ENCODE results near the gene MSMP. TPM values are rescaled to one million over a fixed set of nuclear protein-coding genes. Genes with fewer than 3 reads are reported as not detected.

Gene MSMP
- total RNA-seq = not detected in 2 replicates

GRCh38 chr9:35754264-35754663 lies at the start of gene MSMP:
Gene MSMP, minus strand, starts transcription at chr9:35754276. Its CDS starts 147 bp downstream, at chr9:35754129.

GRCh38 chr9:35791297-35791921 lies 37.3 kb upstream of the MSMP start, which contains the start of gene NPR2:
Gene NPR2, plus strand, starts transcription at chr9:35791591. Its CDS starts 818 bp downstream, at chr9:35792409.

GRCh38 chr9:35748858-35749514 lies 5.1 kb downstream of the MSMP start, which contains the start of the genes GBA2 and RGP1:
Gene GBA2, minus strand, starts transcription at chr9:35749228. Its CDS starts 524 bp downstream, at chr9:35748704.
Gene RGP1, plus strand, starts transcription at chr9:35749287. Its CDS starts 469 bp downstream, at chr9:35749756.

GRCh38 chr9:35732185-35732799 lies 21.8 kb downstream of the MSMP start, which contains the start of the genes CREB3 and TLN1:
Gene CREB3, plus strand, starts transcription at chr9:35732666. Its CDS starts 107 bp downstream, at chr9:35732773.
Gene TLN1, minus strand, starts transcription at chr9:35732195. Its CDS starts 6,501 bp downstream, at chr9:35725694.

Other genes starting within 250 kb of the MSMP start
- gene TESK1, start 149.0 kb downstream of the MSMP start, total RNA-seq = 17.8 and 21.0 TPM in 2 replicates
- 2.1 and 3.3 TPM in 2 replicates for gene CD72, start 135.9 kb downstream of the MSMP start, total RNA-seq
- not detected in 2 replicates for gene SIT1, start 103.3 kb downstream of the MSMP start, total RNA-seq
- gene RMRP, start 96.3 kb downstream of the MSMP start, total RNA-seq = 5,423 and 6,533 TPM in 2 replicates
- 17.2 and 26.8 TPM in 2 replicates for gene CCDC107, start 96.0 kb downstream of the MSMP start, total RNA-seq
- 0.19 and 0.34 TPM in 2 replicates for gene ARHGEF39, start 89.1 kb downstream of the MSMP start, total RNA-seq
- gene CA9, start 80.3 kb downstream of the MSMP start, total RNA-seq = 3.5 and 3.9 TPM in 2 replicates
- 721 and 812 TPM in 2 replicates for gene TPM2, start 64.4 kb downstream of the MSMP start, total RNA-seq
- gene TLN1, start 22.1 kb downstream of the MSMP start, total RNA-seq = 242 and 279 TPM in 2 replicates
- gene CREB3, start 21.6 kb downstream of the MSMP start, total RNA-seq = 51.6 and 54.9 TPM in 2 replicates
- 13.3 and 17.5 TPM in 2 replicates for gene GBA2, start 5.0 kb downstream of the MSMP start, total RNA-seq
- gene RGP1, start 5.0 kb downstream of the MSMP start, total RNA-seq = 13.4 and 16.3 TPM in 2 replicates
- 31.5 and 39.7 TPM in 2 replicates for gene NPR2, start 37.3 kb upstream of the MSMP start, total RNA-seq
- gene SPAG8, start 58.0 kb upstream of the MSMP start, total RNA-seq = 1.4 TPM in 1 of 2 replicates, not detected in the other
- 13.8 and 25.5 TPM in 2 replicates for gene HINT2, start 60.8 kb upstream of the MSMP start, total RNA-seq
- not detected in 2 replicates for gene FAM221B, start 74.5 kb upstream of the MSMP start, total RNA-seq
- 3.6 and 3.7 TPM in 2 replicates for gene TMEM8B, start 75.0 kb upstream of the MSMP start, total RNA-seq
- not detected in 2 replicates for gene OR13J1, start 116.1 kb upstream of the MSMP start, total RNA-seq
- gene HRCT1, start 151.9 kb upstream of the MSMP start, total RNA-seq = 2.4 and 2.6 TPM in 2 replicates
- 1.2 and 2.5 TPM in 2 replicates for gene SPAAR, start 155.2 kb upstream of the MSMP start, total RNA-seq
- not detected in 2 replicates for gene OR2S2, start 203.9 kb upstream of the MSMP start, total RNA-seq